HG03342 (cell line): ENCODE data around the gene CDX1.
"Not testable (repeated sequence)": the region's sequence is repeated elsewhere in the genome, so short reads cannot be mapped to it uniquely, and the experiment has no call there.

Experiments
- ATAC-seq: cut with Tn5 transposase; IDR thresholded peaks from one replicate; pipeline ENCODE4 v1.9.1; 2021; ENCODE audit warnings: mild to moderate bottlenecking, moderate library complexity; ENCODE audit not compliant: unreplicated experiment

CDX1 gene

GRCh38 chr5:150223474-150223873 lies 56.9 kb downstream of the CDX1 start:
- no peak for ATAC-seq

GRCh38 chr5:150224483-150225027 lies 58.0 kb downstream of the CDX1 start:
- ATAC-seq, result no peak

DNA sequence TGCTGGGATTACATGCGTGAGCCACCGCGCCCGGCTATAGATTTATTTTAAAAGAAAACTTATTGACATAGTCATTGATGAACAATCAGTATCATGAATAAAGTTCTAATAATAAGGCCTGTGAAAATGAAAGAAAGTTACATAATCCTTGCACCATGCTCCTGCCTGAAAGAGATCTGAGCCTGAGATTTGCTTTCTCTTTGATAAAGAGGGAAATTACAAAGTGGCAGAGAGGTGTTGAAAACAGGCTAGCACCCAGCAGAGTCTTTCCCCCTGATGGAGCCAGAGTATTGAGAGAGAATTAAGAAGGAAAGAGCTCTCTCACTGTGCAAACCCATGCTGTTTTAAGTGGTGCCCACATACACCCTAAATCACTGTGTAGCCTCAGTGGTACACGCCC lies 60.5 kb downstream of the CDX1 start:
- ATAC-seq, result no peak

DNA sequence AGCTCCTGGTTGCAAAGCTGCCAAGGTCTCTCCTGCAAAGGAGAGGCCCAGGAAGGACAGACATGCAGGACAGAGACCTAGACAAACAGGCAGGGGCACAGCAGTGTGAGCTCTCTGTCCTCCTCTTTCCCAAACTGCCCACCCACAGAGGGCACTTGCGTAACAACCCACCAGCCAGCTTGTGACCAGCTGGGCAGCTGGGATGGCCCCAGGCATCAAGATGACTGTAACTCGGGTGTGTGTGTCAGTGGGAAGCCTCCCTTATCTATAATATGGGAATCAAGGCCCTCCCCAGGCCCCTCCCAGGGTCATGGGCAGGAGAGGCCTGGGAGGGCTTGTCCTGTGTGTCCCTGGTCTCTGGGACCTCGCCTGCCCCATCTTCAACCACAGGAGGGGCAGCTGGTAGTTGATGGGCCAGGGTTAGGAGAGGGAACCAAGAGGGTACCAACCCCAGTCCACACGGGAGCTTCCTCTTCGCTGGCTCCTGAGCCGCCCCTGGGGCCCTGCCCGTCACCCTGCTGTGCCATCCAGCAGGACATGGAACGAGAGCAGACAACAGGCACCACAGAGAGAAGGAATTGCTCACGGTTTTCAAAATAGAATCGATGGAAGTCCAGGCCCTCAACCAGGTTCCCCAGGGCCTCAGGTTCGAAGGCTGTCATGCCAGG lies 61.2 kb downstream of the CDX1 start:
- ATAC-seq, result no peak

DNA sequence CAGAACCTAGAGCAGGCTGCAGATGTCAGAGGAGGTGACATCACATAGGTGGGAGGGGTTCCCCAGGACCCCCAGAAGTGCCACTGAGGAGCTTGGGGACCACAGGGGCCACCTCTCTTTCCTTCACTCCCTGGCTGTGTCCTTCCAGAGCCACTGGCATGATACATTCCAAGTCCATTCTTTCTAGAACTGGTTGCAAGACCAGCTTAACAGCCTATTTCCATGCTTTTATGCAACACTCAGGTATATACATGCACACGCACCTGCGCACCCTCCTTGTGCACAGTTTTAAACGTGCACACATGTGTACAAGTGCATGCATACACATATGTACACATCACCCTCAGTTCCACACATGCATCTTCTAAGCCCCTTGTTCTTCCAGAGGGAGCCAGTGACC lies 63.0 kb downstream of the CDX1 start:
- no peak for ATAC-seq

DNA sequence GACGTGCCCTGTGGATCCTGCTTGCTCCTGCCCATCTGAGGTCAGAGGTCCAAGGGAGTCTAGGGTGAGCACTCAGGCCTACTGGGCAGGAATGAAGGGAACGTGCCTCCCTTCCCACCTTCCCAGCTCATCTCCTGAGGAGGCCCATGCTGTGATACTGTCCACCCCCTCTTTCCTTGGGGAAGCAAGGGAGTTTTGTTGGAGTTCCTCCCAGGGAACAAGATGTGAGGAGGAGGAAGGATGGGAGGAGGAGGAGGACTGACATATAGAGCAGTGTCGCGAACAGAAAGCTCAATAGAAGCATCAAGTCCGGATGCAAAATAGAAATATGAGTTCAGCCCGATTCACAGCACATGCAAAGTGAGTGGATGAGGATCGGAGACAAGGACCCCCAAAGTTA lies 64.3 kb downstream of the CDX1 start:
- no peak for ATAC-seq

DNA sequence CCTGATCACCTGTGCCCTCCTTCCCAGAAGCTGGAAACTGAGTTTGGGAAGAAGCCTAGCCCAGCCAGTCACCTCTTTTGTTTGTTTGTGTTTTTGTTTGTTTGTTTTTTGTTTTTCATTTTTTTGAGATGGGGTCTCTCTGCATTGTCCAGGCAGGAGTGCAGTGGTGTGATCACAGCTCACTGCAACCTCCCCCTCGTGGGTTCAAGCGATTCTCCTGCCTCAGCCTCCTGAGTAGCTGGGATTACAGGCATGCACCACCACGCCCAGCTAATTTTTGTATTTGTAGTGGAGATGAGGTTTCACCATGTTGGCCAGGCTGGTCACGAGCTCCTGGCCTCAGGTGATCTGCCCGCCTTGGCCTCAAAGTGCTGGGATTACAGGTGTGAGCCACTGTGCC lies 67.1 kb downstream of the CDX1 start:
- not testable (repeated sequence) for ATAC-seq
